ENCODE results near the gene PIK3CD.

DNA sequence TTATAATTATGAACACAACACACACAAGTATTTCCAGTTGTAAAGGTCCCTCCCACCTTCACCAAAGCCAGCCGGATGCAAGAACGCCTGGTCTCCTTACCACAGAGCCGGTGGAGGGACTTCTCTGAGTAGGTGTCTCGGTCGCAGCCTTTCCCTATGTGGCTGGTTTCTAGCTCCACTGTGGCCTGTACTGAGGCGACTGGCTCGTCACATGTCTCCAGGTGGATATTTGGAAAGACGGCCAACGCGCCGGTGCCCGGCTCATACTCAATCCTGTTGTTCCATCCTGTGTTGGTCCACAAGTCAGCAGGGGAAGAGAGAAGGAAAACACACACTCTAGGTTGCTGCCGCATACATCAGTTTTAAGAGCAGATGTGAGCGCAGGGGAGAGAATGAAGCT is 97.8 kb downstream of the PIK3CD start:
- TF ChIP-seq, protein P1, sequence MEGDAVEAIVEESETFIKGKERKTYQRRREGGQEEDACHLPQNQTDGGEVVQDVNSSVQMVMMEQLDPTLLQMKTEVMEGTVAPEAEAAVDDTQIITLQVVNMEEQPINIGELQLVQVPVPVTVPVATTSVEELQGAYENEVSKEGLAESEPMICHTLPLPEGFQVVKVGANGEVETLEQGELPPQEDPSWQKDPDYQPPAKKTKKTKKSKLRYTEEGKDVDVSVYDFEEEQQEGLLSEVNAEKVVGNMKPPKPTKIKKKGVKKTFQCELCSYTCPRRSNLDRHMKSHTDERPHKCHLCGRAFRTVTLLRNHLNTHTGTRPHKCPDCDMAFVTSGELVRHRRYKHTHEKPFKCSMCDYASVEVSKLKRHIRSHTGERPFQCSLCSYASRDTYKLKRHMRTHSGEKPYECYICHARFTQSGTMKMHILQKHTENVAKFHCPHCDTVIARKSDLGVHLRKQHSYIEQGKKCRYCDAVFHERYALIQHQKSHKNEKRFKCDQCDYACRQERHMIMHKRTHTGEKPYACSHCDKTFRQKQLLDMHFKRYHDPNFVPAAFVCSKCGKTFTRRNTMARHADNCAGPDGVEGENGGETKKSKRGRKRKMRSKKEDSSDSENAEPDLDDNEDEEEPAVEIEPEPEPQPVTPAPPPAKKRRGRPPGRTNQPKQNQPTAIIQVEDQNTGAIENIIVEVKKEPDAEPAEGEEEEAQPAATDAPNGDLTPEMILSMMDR (conservative IDR thresholded peaks at IDR 0.05 in 1 of 2, IDR thresholded peaks at IDR 0.05 in 1 of 2; ENCODE audit: extremely low read depth in 1 of 2, insufficient read depth in 1 of 2, low read depth in 1 of 2, low read length in 2 of 2), result no peak
- no peak for TF ChIP-seq EZH2 (IDR thresholded peaks at IDR 0.05; ENCODE audit: borderline replicate concordance, low read length)
